GM18508 (cell line): ENCODE data around the gene SOHLH2.

Experiments
- ATAC-seq: cut with Tn5 transposase; IDR thresholded peaks from one replicate; pipeline ENCODE4 v1.9.1; 2021; ENCODE audit warnings: moderate number of reproducible peaks; ENCODE audit not compliant: insufficient read depth, unreplicated experiment

The SOHLH2 gene, protein sequence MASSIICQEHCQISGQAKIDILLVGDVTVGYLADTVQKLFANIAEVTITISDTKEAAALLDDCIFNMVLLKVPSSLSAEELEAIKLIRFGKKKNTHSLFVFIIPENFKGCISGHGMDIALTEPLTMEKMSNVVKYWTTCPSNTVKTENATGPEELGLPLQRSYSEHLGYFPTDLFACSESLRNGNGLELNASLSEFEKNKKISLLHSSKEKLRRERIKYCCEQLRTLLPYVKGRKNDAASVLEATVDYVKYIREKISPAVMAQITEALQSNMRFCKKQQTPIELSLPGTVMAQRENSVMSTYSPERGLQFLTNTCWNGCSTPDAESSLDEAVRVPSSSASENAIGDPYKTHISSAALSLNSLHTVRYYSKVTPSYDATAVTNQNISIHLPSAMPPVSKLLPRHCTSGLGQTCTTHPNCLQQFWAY

GRCh38 chr13:36214163-36214921 lies at the start of gene SOHLH2:
Gene SOHLH2 (minus strand): TSS chr13:36214556. CDS start chr13:36214526, 30 bp downstream.
- ATAC-seq, result no peak

- ATAC-seq, result no peak
Measured at GRCh38 chr13:36261976-36262375, 47.6 kb upstream of the SOHLH2 start.

- ATAC-seq, result no peak
Measured at GRCh38 chr13:36261011-36261410, 46.7 kb upstream of the SOHLH2 start.

DNA sequence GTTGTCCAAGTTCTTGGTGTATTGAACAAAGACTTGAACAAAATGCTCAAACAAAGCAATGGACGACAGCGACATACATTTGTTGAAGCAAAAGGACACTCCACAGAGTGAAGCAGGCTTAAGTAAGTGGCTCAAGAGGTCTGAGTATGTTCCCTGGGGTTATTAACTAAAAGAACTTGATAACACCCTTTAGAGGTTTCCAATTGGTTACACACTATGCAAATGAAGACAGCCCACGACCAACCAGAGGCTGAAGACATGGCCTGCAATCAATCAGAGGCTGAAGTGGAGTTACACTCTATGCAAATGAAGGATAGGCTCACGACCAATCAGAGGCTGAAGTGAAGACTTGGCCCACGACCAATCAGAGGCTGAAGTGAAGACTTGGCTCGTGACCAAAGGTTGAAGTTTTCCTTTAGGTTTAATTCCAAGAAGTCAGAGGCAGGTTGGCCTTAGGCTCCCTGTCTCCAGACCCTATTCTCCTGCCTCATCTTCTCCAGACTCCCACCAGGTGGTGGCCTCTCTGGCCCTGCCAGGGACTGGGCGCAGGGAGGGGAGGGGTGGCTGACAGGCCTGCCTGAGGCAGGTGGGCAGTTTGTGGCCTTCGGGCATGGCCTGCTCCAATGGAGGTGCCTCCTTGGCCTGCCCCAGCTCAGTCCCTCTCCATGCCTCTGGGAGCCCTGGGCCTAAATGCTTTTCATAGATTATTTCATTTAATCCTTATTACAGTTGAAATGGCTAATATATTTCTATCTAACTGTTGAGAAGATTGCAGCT lies 45.2 kb upstream of the SOHLH2 start:
- ATAC-seq, result no peak

DNA sequence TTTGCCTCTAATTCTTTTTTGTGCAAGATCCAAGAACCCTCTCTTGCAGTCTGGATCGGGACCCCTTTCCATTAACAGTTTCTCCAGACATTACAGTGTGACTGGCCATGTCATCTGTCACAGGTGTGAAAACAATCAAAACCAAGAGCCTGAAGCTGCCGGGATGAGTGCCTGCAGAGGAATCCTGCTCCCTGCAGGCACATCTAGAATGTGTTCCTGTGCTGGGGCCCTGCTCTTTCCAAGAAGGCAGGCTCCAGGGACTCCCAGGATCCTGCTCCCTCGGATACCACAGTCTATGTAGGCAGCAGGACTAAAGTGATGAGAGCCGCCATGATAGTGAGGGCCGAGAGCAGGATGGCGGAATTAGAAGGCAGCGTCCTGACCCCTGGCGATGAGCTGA lies 44.5 kb upstream of the SOHLH2 start:
- ATAC-seq, result no peak

DNA sequence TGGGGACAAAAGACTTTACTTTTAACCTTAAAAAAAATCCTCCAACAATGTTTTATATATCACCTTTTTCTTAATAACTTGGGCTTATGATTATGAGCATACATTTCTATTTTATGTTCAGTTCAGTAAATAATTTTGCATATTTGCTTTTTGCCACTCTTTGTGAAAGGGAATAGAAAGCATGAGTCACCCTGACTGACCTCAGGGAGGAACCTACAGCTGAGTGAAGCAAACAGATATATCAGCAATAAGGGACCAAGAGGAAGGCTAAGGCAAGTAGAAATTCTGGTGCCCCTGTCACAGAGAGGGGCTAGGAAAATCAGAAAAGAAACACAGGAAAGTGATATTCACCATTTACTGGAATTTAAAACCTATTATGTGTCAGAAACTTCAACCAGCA lies 37.2 kb upstream of the SOHLH2 start:
- no peak for ATAC-seq

GRCh38 chr13:36251017-36251416 lies 36.7 kb upstream of the SOHLH2 start:
- no peak for ATAC-seq

GRCh38 chr13:36248700-36249099 lies 34.3 kb upstream of the SOHLH2 start:
- ATAC-seq, result no peak

- no peak for ATAC-seq
Measured at GRCh38 chr13:36244990-36245389, 30.6 kb upstream of the SOHLH2 start.

DNA sequence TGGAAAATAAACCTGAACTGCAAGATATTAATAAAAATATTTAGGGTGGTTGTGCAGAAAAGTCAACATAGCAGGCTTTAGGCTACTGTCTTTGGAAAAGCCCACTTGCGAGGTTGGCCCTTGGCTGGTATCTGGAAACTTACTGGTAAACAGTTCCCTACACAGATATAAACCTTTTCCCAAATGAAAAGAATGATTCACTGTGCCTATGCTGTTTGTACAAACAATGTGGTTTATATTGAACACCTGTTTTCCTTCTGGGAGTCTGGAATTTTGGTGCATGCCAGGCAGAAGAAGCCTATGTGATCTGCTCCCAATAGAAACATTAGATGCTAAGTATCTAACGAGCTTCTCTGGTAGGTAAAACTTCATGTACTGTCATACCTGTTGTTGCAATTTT lies 29.7 kb upstream of the SOHLH2 start:
- no peak for ATAC-seq

GRCh38 chr13:36242761-36243160 lies 28.4 kb upstream of the SOHLH2 start:
- ATAC-seq, result no peak

GRCh38 chr13:36231236-36231635 lies 16.9 kb upstream of the SOHLH2 start:
- ATAC-seq, result no peak

DNA sequence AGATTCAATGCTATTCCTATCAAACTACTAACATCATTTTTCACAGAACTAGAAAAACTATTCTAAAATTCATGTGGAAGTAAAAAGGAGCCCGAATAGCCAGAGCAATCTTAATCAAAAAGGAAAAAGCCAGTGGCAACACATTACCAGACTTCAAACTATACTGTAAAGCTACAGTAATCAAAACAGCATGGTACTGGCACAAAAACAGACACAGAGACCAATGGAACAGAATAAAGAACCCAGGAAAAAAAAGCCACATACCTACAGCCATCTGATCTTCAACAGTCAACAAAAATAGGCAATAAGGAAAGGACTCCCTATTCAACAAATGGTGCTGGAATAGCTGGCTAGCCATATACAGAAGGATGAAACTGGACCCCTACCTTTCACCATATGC lies 10.4 kb upstream of the SOHLH2 start:
- ATAC-seq, result no peak

DNA sequence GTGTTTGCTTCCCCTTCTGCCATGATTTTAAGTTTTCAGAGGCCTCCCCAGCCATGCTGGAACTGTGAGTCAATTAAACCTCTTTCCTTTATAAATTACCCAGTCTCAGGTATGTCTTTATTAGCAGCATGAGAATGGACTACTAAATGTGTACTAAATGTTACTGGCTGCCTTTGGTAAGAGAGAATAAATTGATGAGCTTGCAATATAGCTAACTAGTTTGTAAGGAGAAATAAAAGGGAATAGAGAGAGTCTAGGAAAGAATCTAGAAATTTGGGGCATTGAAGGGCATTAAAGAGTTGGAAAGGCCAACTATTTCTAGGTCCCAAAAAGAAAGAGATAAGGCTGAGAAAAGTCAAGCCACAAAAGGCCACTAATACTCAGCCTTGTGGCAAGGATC lies 5.5 kb upstream of the SOHLH2 start:
- no peak for ATAC-seq

GRCh38 chr13:36217456-36217855 lies 3.1 kb upstream of the SOHLH2 start:
- no peak for ATAC-seq

GRCh38 chr13:36212789-36213188 lies 1.6 kb downstream of the SOHLH2 start:
- ATAC-seq, result no peak

DNA sequence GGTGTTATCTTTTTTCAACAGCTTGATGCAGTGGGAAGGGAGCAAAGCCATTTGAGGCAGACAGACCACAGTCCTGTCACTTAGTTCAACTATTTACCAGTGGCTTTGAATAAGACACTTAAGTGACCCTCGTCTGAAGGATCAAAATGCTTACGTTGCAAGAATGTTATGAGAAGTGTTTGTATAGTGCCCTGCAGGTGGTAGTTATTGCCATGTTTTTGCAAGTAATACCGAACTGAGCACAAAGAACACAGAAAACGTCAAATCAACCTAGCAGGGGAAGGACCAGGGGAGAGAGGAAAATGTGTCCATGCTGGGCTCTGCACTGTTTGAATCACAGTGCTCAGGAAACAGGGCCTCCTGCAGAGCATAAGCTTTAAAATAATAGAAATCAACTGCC lies 2.8 kb downstream of the SOHLH2 start:
- ATAC-seq, result no peak

DNA sequence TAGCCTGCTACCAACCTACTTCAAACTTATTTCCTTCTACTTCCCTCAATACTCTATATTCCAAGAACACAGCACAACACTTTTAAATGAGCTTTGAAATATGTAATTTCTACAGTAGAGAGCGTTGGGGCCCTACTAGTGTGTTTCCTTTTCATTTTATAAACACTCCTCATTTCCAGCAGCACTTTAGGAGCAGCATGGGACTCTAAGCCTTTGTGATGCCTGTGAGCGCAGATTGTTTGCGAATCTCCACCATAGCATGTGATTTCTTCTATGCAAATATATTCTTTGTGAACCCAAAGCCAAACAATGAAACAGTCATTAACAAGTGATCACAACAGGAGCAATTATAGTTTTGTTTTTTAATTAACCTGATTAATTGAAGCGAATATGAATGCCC lies 3.6 kb downstream of the SOHLH2 start:
- ATAC-seq, result no peak

- no peak for ATAC-seq
Measured at GRCh38 chr13:36207672-36208071, 6.7 kb downstream of the SOHLH2 start.

- ATAC-seq, result no peak
Measured at GRCh38 chr13:36193151-36193855, 21.1 kb downstream of the SOHLH2 start.
